HepG2 (cell line): ENCODE measurements around the gene CCNQ. TPM values are rescaled to one million over a fixed set of nuclear protein-coding genes. Genes with fewer than 3 reads are reported as not detected.

ENCODE experiments used
- ATF7 ChIP-seq, 2 experiments: fragments of 450-650 bp in 1 of 2; sonication (generic) in 1 of 2; formaldehyde crosslinking in 1 of 2; IDR thresholded peaks; 2 replicates each; pipeline versions ENCODE4 v1.4.0 to v1.6.1; 2016 to 2020; ENCODE audit warnings: antibody characterized with exemption in 1 of 2, mild to moderate bottlenecking in 1 of 2, missing genetic modification reagents in 1 of 2
- CAMTA2 ChIP-seq: sonication (generic); formaldehyde crosslinking; IDR thresholded peaks from 2 replicates; pipeline ENCODE4 v1.4.0; 2020; ENCODE audit warnings: mild to moderate bottlenecking, missing genetic modification reagents, borderline replicate concordance
- FOXK1 ChIP-seq: sonication (generic); formaldehyde crosslinking; IDR thresholded peaks from 2 replicates; pipeline ENCODE4 v1.4.0; 2020; ENCODE audit warnings: low read depth, missing genetic modification reagents, borderline replicate concordance
- HES4 ChIP-seq: sonication (generic); formaldehyde crosslinking; IDR thresholded peaks from 2 replicates; pipeline ENCODE4 v1.9.0; 2021; ENCODE audit warnings: mild to moderate bottlenecking, missing genetic modification reagents, borderline replicate concordance
- JUN ChIP-seq: sonication (generic); formaldehyde crosslinking; IDR thresholded peaks from 2 replicates; pipeline ENCODE4 v1.4.0; 2020; ENCODE audit warnings: mild to moderate bottlenecking, missing genetic modification reagents
- MED1 ChIP-seq: sonication (generic); formaldehyde crosslinking; IDR thresholded peaks from 2 replicates; pipeline ENCODE4 v1.4.0; 2020; ENCODE audit warnings: missing genetic modification reagents
- SIX4 ChIP-seq: sonication (generic); formaldehyde crosslinking; IDR thresholded peaks from 2 replicates; pipeline ENCODE4 v1.4.0; 2020; ENCODE audit warnings: missing genetic modification reagents
- SMARCE1 ChIP-seq: fragments of 450-650 bp; IDR thresholded peaks from 2 replicates; pipeline ENCODE4 v1.6.1; 2017; ENCODE audit warnings: borderline replicate concordance
- SNAPC4 ChIP-seq: sonication (generic); formaldehyde crosslinking; IDR thresholded peaks from 2 replicates; pipeline ENCODE4 v1.4.0; 2020; ENCODE audit warnings: mild to moderate bottlenecking, missing genetic modification reagents
- TGIF2 ChIP-seq: IDR thresholded peaks from 2 replicates; pipeline ENCODE4 v1.6.1; 2016; ENCODE audit warnings: control low read depth, missing compliant biosample characterization
- ZBTB33 ChIP-seq: sonication (generic); formaldehyde crosslinking; IDR thresholded peaks from 2 replicates; pipeline ENCODE4 v1.4.0; 2020; ENCODE audit warnings: missing genetic modification reagents
- ZHX1 ChIP-seq: sonication (generic); formaldehyde crosslinking; IDR thresholded peaks from 2 replicates; pipeline ENCODE4 v1.8.1; 2022; ENCODE audit warnings: low read depth, mild to moderate bottlenecking, missing genetic modification reagents
- ZNF124 ChIP-seq: sonication (generic); formaldehyde crosslinking; IDR thresholded peaks from 2 replicates; pipeline ENCODE4 v1.4.0; 2020; ENCODE audit warnings: missing genetic modification reagents
- ZNF230 ChIP-seq: sonication (generic); formaldehyde crosslinking; IDR thresholded peaks from 2 replicates; pipeline ENCODE4 v1.4.0; 2020; ENCODE audit warnings: mild to moderate bottlenecking, missing genetic modification reagents
- ZNF251 ChIP-seq: sonication (generic); formaldehyde crosslinking; IDR thresholded peaks from 2 replicates; pipeline ENCODE4 v1.9.0; 2021; ENCODE audit warnings: mild to moderate bottlenecking, missing genetic modification reagents
- ZNF256 ChIP-seq: sonication (generic); formaldehyde crosslinking; conservative IDR thresholded peaks from 2 replicates; pipeline ENCODE4 v1.4.0; 2020; ENCODE audit warnings: missing genetic modification reagents
- ZNF510 ChIP-seq: sonication (generic); formaldehyde crosslinking; IDR thresholded peaks from 2 replicates; pipeline ENCODE4 v1.4.0; 2020; ENCODE audit warnings: low read depth, mild to moderate bottlenecking, missing genetic modification reagents
- ZNF564 ChIP-seq: sonication (generic); formaldehyde crosslinking; IDR thresholded peaks from 2 replicates; pipeline ENCODE4 v1.8.1; 2023; ENCODE audit warnings: mild to moderate bottlenecking, missing genetic modification reagents
- ZNF672 ChIP-seq: sonication (generic); formaldehyde crosslinking; IDR thresholded peaks from 2 replicates; pipeline ENCODE4 v1.8.1; 2022; ENCODE audit warnings: missing genetic modification reagents
- ZNF775 ChIP-seq: sonication (generic); formaldehyde crosslinking; IDR thresholded peaks from 2 replicates; pipeline ENCODE4 v1.4.0; 2020; ENCODE audit warnings: missing genetic modification reagents, mild to moderate bottlenecking, moderate library complexity, borderline replicate concordance
- ZSCAN12 ChIP-seq: sonication (generic); formaldehyde crosslinking; IDR thresholded peaks from 2 replicates; pipeline ENCODE4 v1.9.0; 2021; ENCODE audit warnings: mild to moderate bottlenecking, missing genetic modification reagents
- polyA plus RNA-seq, 8 experiments: library from polyadenylated mRNA; depleted of rRNA in 3 of 8; stranded (reverse) in 7 of 8; unstranded in 1 of 8; fragments of >200 nt; fragmentation: Illumina TruSeq in 4 of 8; extraction: Trizol in 4 of 8; gene quantifications; 2 replicates each; pipeline versions ENCODE4 v1.2.1 to v1.2.3, GENCODE V29; 2011 to 2016; ENCODE audit warnings: low read depth in 4 of 8, missing spikeins in 1 of 8, mixed read lengths in 1 of 8; ENCODE audit not compliant: insufficient read depth in 1 of 8
- total RNA-seq, 5 experiments: library from RNA; depleted of rRNA; stranded (reverse); fragments of >200 nt; fragmentation: Illumina TruSeq; extraction: Trizol; gene quantifications; 2 replicates each; pipeline ENCODE4 v1.2.3, GENCODE V29; 2016; ENCODE audit warnings: low read depth in 1 of 5

Gene CCNQ
- total and polyA plus RNA-seq, 2 of the 13 experiments (the other 11 are each of a cell fraction or from before 2014, with no cell fraction given): 15.0 to 25.5 TPM

GRCh38 chrX:153599192-153600031 lies 473 bp upstream of the CCNQ start (continued):
- TF ChIP-seq ZBTB33 (CRISPR knock-in tag) (no peak), ZNF124 (no peak), ZNF256 (CRISPR knock-in tag) (no peak), ZNF251 (CRISPR knock-in tag) (no peak), TGIF2 (CRISPR knock-in tag) (no peak), FOXK1 (CRISPR knock-in tag) (no peak), ZNF672 (CRISPR knock-in tag) (no peak), SIX4 (no peak), ZHX1 (CRISPR knock-in tag) (no peak), ZNF564 (peak; percentile 52; the same call in 1 of the 2 replicates), SNAPC4 (CRISPR knock-in tag) (no peak), MED1 (CRISPR knock-in tag) (0 out of 2 replicates have a peak, but pooled peaks have one; percentile 22), ZNF230 (CRISPR knock-in tag) (no peak), ZNF510 (CRISPR knock-in tag) (no peak), HES4 (no peak), ZSCAN12 (CRISPR knock-in tag) (no peak), SMARCE1 (no peak), JUN (CRISPR knock-in tag) (no peak), ZNF775 (no peak), CAMTA2 (CRISPR knock-in tag) (no peak), ATF7 (IDR thresholded peaks at IDR 0.05) (no peak), ATF7 (CRISPR knock-in tag; IDR thresholded peaks at IDR 0.05) (no peak)
